ENCODE data around the gene ZSCAN9. TPM values are rescaled to one million over a fixed set of nuclear protein-coding genes. Genes with fewer than 3 reads are reported as not detected.

The ZSCAN9 gene
- total RNA-seq, 2 donors from 2014 or later, result 1.0 to 1.8 TPM

- Mint-ChIP-seq H3K9me3 (no peaks in the 10 kb centered on the region), H3K36me3 (ENCODE audit: low read depth) (peaks cover 54% of the 10 kb centered on the region), H3K27me3 (no peaks in the 10 kb centered on the region), H3K4me1 (peaks cover 2% of the 10 kb centered on the region), H3K27ac (peak overlapping the region; percentile 9), H3K4me3 (no peak overlapping the region)
- no peak for ATAC-seq (replicated peaks)
These were observed 20.3 kb downstream of the ZSCAN9 start for GRCh38 chr6:28245206-28245941.

GRCh38 chr6:28248916-28249315 is 23.8 kb downstream of the ZSCAN9 start:
- no peaks in the 10 kb centered on the region for H3K9me3 Mint-ChIP-seq
- peaks cover 48% of the 10 kb centered on the region for H3K36me3 Mint-ChIP-seq (ENCODE audit: low read depth)
- no peaks in the 10 kb centered on the region for H3K27me3 Mint-ChIP-seq
- no peak for ATAC-seq (replicated peaks)
- peaks cover 16% of the 10 kb centered on the region for H3K4me1 Mint-ChIP-seq
- H3K4me3 Mint-ChIP-seq, result no peak overlapping the region
- H3K27ac Mint-ChIP-seq, result no peak overlapping the region

GRCh38 chr6:28250747-28251146 is 25.7 kb downstream of the ZSCAN9 start:
- Mint-ChIP-seq H3K9me3 (no peaks in the 10 kb centered on the region), H3K27me3 (no peaks in the 10 kb centered on the region), H3K4me3 (peak overlapping the region; percentile 99), H3K4me1 (peaks cover 16% of the 10 kb centered on the region), H3K36me3 (ENCODE audit: low read depth) (peaks cover 30% of the 10 kb centered on the region), H3K27ac (no peak overlapping the region)
- ATAC-seq (replicated peaks), result no peak

GRCh38 chr6:28251661-28252008 is 26.6 kb downstream of the ZSCAN9 start:
- H3K36me3 Mint-ChIP-seq (ENCODE audit: low read depth), result peaks cover 21% of the 10 kb centered on the region
- peak; percentile 81 for ATAC-seq (replicated peaks)
- H3K4me3 Mint-ChIP-seq, result peak overlapping the region; percentile 99
- H3K4me1 Mint-ChIP-seq, result peaks cover 16% of the 10 kb centered on the region
- peak overlapping the region; percentile 93 for H3K27ac Mint-ChIP-seq
- H3K27me3 Mint-ChIP-seq, result no peaks in the 10 kb centered on the region
- H3K9me3 Mint-ChIP-seq, result no peaks in the 10 kb centered on the region

GRCh38 chr6:28252009-28252975 is 27.2 kb downstream of the ZSCAN9 start, which contains the start of gene ZKSCAN4:
ZKSCAN4 (minus strand) TSS chr6:28252269; CDS start chr6:28251980, 289 bp downstream.
- Mint-ChIP-seq H3K4me3 (peak within 1 kb of the TSS; percentile 99), H3K9me3 (no peaks in the 10 kb centered on the region), H3K27ac (peak within 1 kb of the TSS; percentile 93), H3K27me3 (no peaks in the 10 kb centered on the region), H3K4me1 (peaks cover 16% of the 10 kb centered on the region), H3K36me3 (ENCODE audit: low read depth) (peaks cover 14% of the 10 kb centered on the region)
- peak; percentile 81 for ATAC-seq (replicated peaks)

- ATAC-seq (replicated peaks), result peak; percentile 41
- Mint-ChIP-seq H3K4me3 (no peak overlapping the region), H3K27ac (no peak overlapping the region), H3K9me3 (peaks cover 4% of the 10 kb centered on the region), H3K36me3 (ENCODE audit: low read depth) (no peaks in the 10 kb centered on the region), H3K4me1 (peaks cover 20% of the 10 kb centered on the region), H3K27me3 (peaks cover 4% of the 10 kb centered on the region)
These were observed 29.0 kb downstream of the ZSCAN9 start for GRCh38 chr6:28254121-28254519.

- peaks cover 4% of the 10 kb centered on the region for H3K9me3 Mint-ChIP-seq
- no peak for ATAC-seq (replicated peaks)
- no peaks in the 10 kb centered on the region for H3K36me3 Mint-ChIP-seq (ENCODE audit: low read depth)
- H3K27ac Mint-ChIP-seq, result no peak overlapping the region
- H3K4me1 Mint-ChIP-seq, result peaks cover 12% of the 10 kb centered on the region
- H3K4me3 Mint-ChIP-seq, result no peak overlapping the region
- peaks cover 8% of the 10 kb centered on the region for H3K27me3 Mint-ChIP-seq
These were observed 32.0 kb downstream of the ZSCAN9 start for GRCh38 chr6:28257042-28257441.

GRCh38 chr6:28258877-28259777 is 34.1 kb downstream of the ZSCAN9 start, which contains the start of gene NKAPL:
NKAPL (plus strand) TSS chr6:28259297; CDS start chr6:28259372, 75 bp downstream.
- Mint-ChIP-seq H3K27me3 (peaks cover 11% of the 10 kb centered on the region), H3K9me3 (peaks cover 4% of the 10 kb centered on the region)

GRCh38 chr6:28263922-28264321 is 38.8 kb downstream of the ZSCAN9 start:
- Mint-ChIP-seq H3K27ac (no peak overlapping the region), H3K9me3 (no peaks in the 10 kb centered on the region), H3K4me1 (peaks cover 4% of the 10 kb centered on the region), H3K27me3 (peaks cover 7% of the 10 kb centered on the region), H3K4me3 (no peak overlapping the region), H3K36me3 (ENCODE audit: low read depth) (no peaks in the 10 kb centered on the region)
- no peak for ATAC-seq (replicated peaks)

More at GRCh38 chr6:28258877-28259777, 34.1 kb downstream of the ZSCAN9 start, which contains the start of gene NKAPL:
- Mint-ChIP-seq H3K4me1 (peaks cover 4% of the 10 kb centered on the region), H3K27ac (peak within 1 kb of the TSS; percentile 64), H3K4me3 (peak within 1 kb of the TSS; percentile 65), H3K36me3 (ENCODE audit: low read depth) (no peaks in the 10 kb centered on the region)
- peak; percentile 57 for ATAC-seq (replicated peaks)

- no peaks in the 10 kb centered on the region for H3K36me3 Mint-ChIP-seq (ENCODE audit: low read depth)
- H3K9me3 Mint-ChIP-seq, result no peaks in the 10 kb centered on the region
- ATAC-seq (replicated peaks), result no peak
- no peak overlapping the region for H3K27ac Mint-ChIP-seq
- H3K27me3 Mint-ChIP-seq, result peaks cover 3% of the 10 kb centered on the region
- H3K4me1 Mint-ChIP-seq, result peaks cover 4% of the 10 kb centered on the region
- no peak overlapping the region for H3K4me3 Mint-ChIP-seq
These were observed 39.8 kb downstream of the ZSCAN9 start for GRCh38 chr6:28264834-28265401.

- Mint-ChIP-seq H3K36me3 (ENCODE audit: low read depth) (peaks cover under 1% of the 10 kb centered on the region), H3K27ac (no peak overlapping the region), H3K4me1 (peaks cover 7% of the 10 kb centered on the region), H3K27me3 (peaks cover 3% of the 10 kb centered on the region), H3K9me3 (no peaks in the 10 kb centered on the region), H3K4me3 (no peak overlapping the region)
- ATAC-seq (replicated peaks), result no peak
These were observed 41.5 kb downstream of the ZSCAN9 start for GRCh38 chr6:28266563-28266961.

GRCh38 chr6:28266962-28267694 is 42.1 kb downstream of the ZSCAN9 start, which contains the start of gene ZSCAN26:
ZSCAN26 (plus strand) TSS chr6:28267143; CDS start chr6:28271920, 4,777 bp downstream.
- Mint-ChIP-seq H3K27me3 (peaks cover 3% of the 10 kb centered on the region), H3K4me3 (no peak within 1 kb of the TSS), H3K9me3 (no peaks in the 10 kb centered on the region), H3K4me1 (peaks cover 7% of the 10 kb centered on the region), H3K36me3 (ENCODE audit: low read depth) (peaks cover 6% of the 10 kb centered on the region), H3K27ac (no peak within 1 kb of the TSS)
- peak; percentile 92 for ATAC-seq (replicated peaks)

GRCh38 chr6:28267695-28268059 is 42.6 kb downstream of the ZSCAN9 start:
- Mint-ChIP-seq H3K4me1 (peaks cover 7% of the 10 kb centered on the region), H3K27me3 (peaks cover 3% of the 10 kb centered on the region), H3K27ac (no peak overlapping the region), H3K4me3 (no peak overlapping the region), H3K9me3 (no peaks in the 10 kb centered on the region), H3K36me3 (ENCODE audit: low read depth) (peaks cover 12% of the 10 kb centered on the region)
- ATAC-seq (replicated peaks), result no peak

Data from activated T-helper 17 cell treated with anti-CD3 and anti-CD28 coated beads, Interleukin-2, amount 50 U/mL, for 72 hours (primary cell).